Measurements from ENCODE around the gene KIZ. TPM values are rescaled to one million over a fixed set of nuclear protein-coding genes. Genes with fewer than 3 reads are reported as not detected.

Gene KIZ
- total RNA-seq, 2 experiments from 2014 or later: 31.1 to 33.8 TPM

GRCh38 chr20:21159658-21160380 is 33.9 kb downstream of the KIZ start:
- CTCF ChIA-PET: no interaction called here

GRCh38 chr20:21161926-21162325 is 36.0 kb downstream of the KIZ start:
- CTCF ChIA-PET: no interaction called here
- ATAC-seq (ENCODE audit: poor library complexity): no peak

More at GRCh38 chr20:21159658-21160380, 33.9 kb downstream of the KIZ start:
- no peak overlapping the region for H3K27ac Mint-ChIP-seq
- Histone ChIP-seq H3K27me3 (ENCODE audit: control insufficient read depth in 1 of 2, insufficient read depth in 2 of 2, low read length in 2 of 2) (no peaks in the 10 kb centered on the region), H3K4me1 (ENCODE audit: insufficient read depth, low read length) (no peaks in the 10 kb centered on the region), H3K9me3 (ENCODE audit: control insufficient read depth in 1 of 2, insufficient read depth in 1 of 2, low read length in 2 of 2) (no peaks in the 10 kb centered on the region), H3K27ac (ENCODE audit: low read depth in 1 of 2, low read length in 2 of 2) (no peak overlapping the region), H3K36me3 (ENCODE audit: insufficient read depth, low read length) (peaks cover 6% of the 10 kb centered on the region), H3K4me3 (ENCODE audit: low read length) (no peak overlapping the region)
- H3K27me3 Mint-ChIP-seq: no peaks in the 10 kb centered on the region
- H3K4me1 Mint-ChIP-seq (ENCODE audit: low read depth): no peaks in the 10 kb centered on the region
- POLR2A ChIA-PET: no interaction called here
- peaks cover 69% of the 10 kb centered on the region for H3K36me3 Mint-ChIP-seq (ENCODE audit: low read depth)
- ATAC-seq (ENCODE audit: poor library complexity) (no peak), DNase-seq (no peak)
- H3K9me3 Mint-ChIP-seq: peaks cover 3% of the 10 kb centered on the region
- H3K4me3 Mint-ChIP-seq: no peak overlapping the region
- no peak for TF ChIP-seq CTCF (IDR thresholded peaks at IDR 0.05)
- intact Hi-C loops (cut with DNase I, micrococcal nuclease): no loop called here

GRCh38 chr20:21162631-21163030 is 36.7 kb downstream of the KIZ start:
- ChIA-PET POLR2A (no interaction called here), CTCF (no interaction called here)
- H3K27ac Mint-ChIP-seq: no peak overlapping the region
- intact Hi-C loops (cut with DNase I, micrococcal nuclease): no loop called here
- ATAC-seq (ENCODE audit: poor library complexity): no peak
- no peaks in the 10 kb centered on the region for H3K27me3 Mint-ChIP-seq
- Histone ChIP-seq H3K27ac (ENCODE audit: low read depth in 1 of 2, low read length in 2 of 2) (no peak overlapping the region), H3K36me3 (ENCODE audit: insufficient read depth, low read length) (peaks cover 6% of the 10 kb centered on the region), H3K9me3 (ENCODE audit: control insufficient read depth in 1 of 2, insufficient read depth in 1 of 2, low read length in 2 of 2) (no peaks in the 10 kb centered on the region), H3K4me3 (ENCODE audit: low read length) (no peak overlapping the region), H3K27me3 (ENCODE audit: control insufficient read depth in 1 of 2, insufficient read depth in 2 of 2, low read length in 2 of 2) (no peaks in the 10 kb centered on the region), H3K4me1 (ENCODE audit: insufficient read depth, low read length) (peaks cover 7% of the 10 kb centered on the region)
- peaks cover 3% of the 10 kb centered on the region for H3K9me3 Mint-ChIP-seq
- peaks cover 83% of the 10 kb centered on the region for H3K36me3 Mint-ChIP-seq (ENCODE audit: low read depth)
- no peak overlapping the region for H3K4me3 Mint-ChIP-seq
- TF ChIP-seq CTCF (IDR thresholded peaks at IDR 0.05): no peak
- H3K4me1 Mint-ChIP-seq (ENCODE audit: low read depth): peaks cover 17% of the 10 kb centered on the region
- no peak for DNase-seq

More at GRCh38 chr20:21161926-21162325, 36.0 kb downstream of the KIZ start:
- Histone ChIP-seq H3K4me1 (ENCODE audit: insufficient read depth, low read length) (peaks cover 7% of the 10 kb centered on the region), H3K4me3 (ENCODE audit: low read length) (no peak overlapping the region), H3K27ac (ENCODE audit: low read depth in 1 of 2, low read length in 2 of 2) (no peak overlapping the region), H3K9me3 (ENCODE audit: control insufficient read depth in 1 of 2, insufficient read depth in 1 of 2, low read length in 2 of 2) (no peaks in the 10 kb centered on the region), H3K27me3 (ENCODE audit: control insufficient read depth in 1 of 2, insufficient read depth in 2 of 2, low read length in 2 of 2) (no peaks in the 10 kb centered on the region), H3K36me3 (ENCODE audit: insufficient read depth, low read length) (peaks cover 6% of the 10 kb centered on the region)
- Mint-ChIP-seq H3K4me1 (ENCODE audit: low read depth) (peaks cover 15% of the 10 kb centered on the region), H3K27ac (no peak overlapping the region), H3K9me3 (peaks cover 3% of the 10 kb centered on the region), H3K36me3 (ENCODE audit: low read depth) (peaks cover 78% of the 10 kb centered on the region), H3K4me3 (no peak overlapping the region), H3K27me3 (no peaks in the 10 kb centered on the region)
- TF ChIP-seq CTCF (IDR thresholded peaks at IDR 0.05): no peak
- POLR2A ChIA-PET: no interaction called here
- intact Hi-C loops (cut with DNase I, micrococcal nuclease): no loop called here
- no peak for DNase-seq
